H1 (cell line): Measurements from ENCODE around the gene CLCA1.

Experiments used
- CTCF ChIP-seq, 3 experiments: IDR thresholded peaks; 1 replicate in 2 of 3; 2 replicates in 1 of 3; pipeline versions ENCODE4 v1.5.1 to v1.6.1; 2011; ENCODE audit warnings: low read length in 3 of 3, mild to moderate bottlenecking in 3 of 3, inconsistent platforms in 2 of 3, low read depth in 1 of 3, moderate library complexity in 1 of 3; ENCODE audit not compliant: insufficient read depth in 1 of 3; ENCODE audit errors: control extremely low read depth in 1 of 3
- NANOG ChIP-seq: IDR thresholded peaks from 2 replicates; pipeline ENCODE4 v1.6.1; 2011; ENCODE audit warnings: low read length, low read depth, mild to moderate bottlenecking, inconsistent platforms; ENCODE audit not compliant: insufficient read depth, poor library complexity, severe bottlenecking
- RFX5 ChIP-seq: IDR thresholded peaks from 2 replicates; pipeline ENCODE4 v1.6.1; 2011; ENCODE audit warnings: low read depth, low read length, improper control_type of control experiment, borderline replicate concordance

GRCh38 chr1:86521522-86521891 lies 52.8 kb downstream of the CLCA1 start:
- no peak for TF ChIP-seq NANOG
- TF ChIP-seq CTCF (IDR thresholded peaks at IDR 0.05; ENCODE audit: control extremely low read depth in 1 of 3, insufficient read depth in 1 of 3, low read depth in 1 of 3, low read length in 3 of 3): no peak
- no peak for TF ChIP-seq RFX5
